Small intestine (tissue), 7 donors: ENCODE data around the gene MAST4. TPM values are rescaled to one million over a fixed set of nuclear protein-coding genes. Genes with fewer than 3 reads are reported as not detected.

ENCODE experiments used
- DNase-seq, 2 donors: peaks; one replicate each; pipeline versions ENCODE4 v3.0.0 to v3.0.0-alpha.2; 2013
- FAIRE-seq: peaks from 2 replicates; lab custom pipeline; 2012; peaks lifted over from hg19 to GRCh38; lab: Jason Lieb, UNC
- H3K27ac ChIP-seq, 3 donors: one replicate each; pipeline ENCODE4 v1.5.1; 2013; ENCODE audit warnings: low read length in 2 of 3, mild to moderate bottlenecking in 2 of 3, control low read depth in 1 of 3, inconsistent platforms in 1 of 3, low read depth in 1 of 3, moderate library complexity in 1 of 3
- H3K27me3 ChIP-seq, 3 donors: one replicate each; pipeline ENCODE4 v1.6.1; 2013; ENCODE audit warnings: low read length in 3 of 3, inconsistent platforms in 1 of 3; ENCODE audit not compliant: control insufficient read depth in 3 of 3, insufficient read depth in 3 of 3
- H3K36me3 ChIP-seq, 3 donors: one replicate each; pipeline ENCODE4 v1.6.1; 2013; ENCODE audit warnings: low read length in 3 of 3, inconsistent platforms in 1 of 3, low read depth in 1 of 3, mild to moderate bottlenecking in 1 of 3, moderate library complexity in 1 of 3; ENCODE audit not compliant: control insufficient read depth in 3 of 3, insufficient read depth in 2 of 3
- H3K4me1 ChIP-seq, 3 donors: one replicate each; pipeline ENCODE4 v1.6.1; 2013; ENCODE audit warnings: low read length in 2 of 3, inconsistent platforms in 1 of 3, low read depth in 1 of 3, mild to moderate bottlenecking in 1 of 3, moderate library complexity in 1 of 3; ENCODE audit not compliant: control insufficient read depth in 3 of 3, insufficient read depth in 2 of 3
- H3K4me3 ChIP-seq, 3 donors: one replicate each; pipeline ENCODE4 v1.5.1; 2013; ENCODE audit warnings: low read length in 3 of 3, control low read depth in 1 of 3, inconsistent platforms in 1 of 3, low read depth in 1 of 3, mild to moderate bottlenecking in 1 of 3, moderate library complexity in 1 of 3
- H3K9me3 ChIP-seq, 2 donors: one replicate each; pipeline ENCODE4 v1.6.1; 2013; ENCODE audit warnings: low read depth in 1 of 2, low read length in 1 of 2; ENCODE audit not compliant: control insufficient read depth in 2 of 2, insufficient read depth in 1 of 2
- WGBS, 3 donors: extraction: QIAGEN DNeasy Blood & Tissue Kit; methylation state at CpG; one replicate each; pipeline ENCODE4 v1.1.7; 2013; 5-methylcytosine and 5-hydroxymethylcytosine counted together
- polyA plus RNA-seq, 4 donors: library from polyadenylated mRNA; stranded (reverse) in 3 of 4; unstranded in 1 of 4; fragments of 200-250 nt in 3 of 4; fragments of 120-200 nt in 1 of 4; gene quantifications; one replicate each; pipeline versions ENCODE4 v1.2.1 to v1.2.3, GENCODE V29; 2013
- donor health status: healthy with polysubstance abuse.
- donor health status: control.
- donor health status: control.
- donor health status: Bipolar disorder and iron deficiency.
- donor health status: healthy.

Gene MAST4
- polyA plus RNA-seq, 4 donors: 3.0 to 16.4 (median 4.5) TPM

DNA sequence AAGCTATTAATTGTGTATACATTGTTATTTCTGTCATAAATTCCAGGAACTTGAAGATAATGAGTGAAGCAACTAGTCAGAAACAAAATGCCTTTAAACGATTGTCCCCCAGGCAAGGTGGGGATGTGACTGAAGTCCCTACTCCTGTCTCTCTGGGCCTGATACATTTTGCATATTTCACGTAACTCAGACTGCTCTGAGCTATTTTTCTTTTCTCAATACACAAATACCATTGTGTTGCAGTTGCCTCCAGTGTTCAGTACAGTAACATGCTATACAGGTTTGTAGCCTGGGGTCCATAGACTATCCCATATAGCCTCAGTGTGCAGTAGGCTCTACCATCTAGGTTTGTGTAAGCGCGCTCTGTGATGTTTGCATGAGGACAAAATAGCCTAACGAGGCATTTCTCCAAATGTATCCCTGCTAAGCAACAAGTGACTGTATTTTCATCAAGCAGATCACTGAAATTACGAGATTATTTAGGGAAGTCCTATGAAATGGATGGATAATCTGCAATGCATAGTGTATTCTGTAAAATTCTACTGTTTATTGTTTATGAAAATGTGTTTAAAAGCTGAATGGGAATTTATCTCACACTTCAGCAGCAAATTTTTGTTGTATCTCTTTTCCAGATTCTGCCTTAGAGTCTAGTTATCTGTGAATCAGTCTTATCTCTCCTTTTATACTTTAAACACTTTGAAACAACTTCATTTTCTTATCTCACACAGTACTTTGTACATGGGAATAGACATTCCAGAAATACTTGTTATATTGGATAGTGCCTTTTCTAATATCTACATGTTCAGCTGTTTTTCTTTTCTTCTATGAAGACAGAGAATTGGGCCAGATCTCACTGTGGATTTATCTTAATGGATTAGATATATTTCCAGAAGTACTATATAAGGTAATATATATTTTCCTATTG, 449.9 kb downstream of the MAST4 start:
- 86 to 88% (median 86%) methylated on average over 6 of the region's 6 CpGs for WGBS, 3 donors
- H3K4me1 ChIP-seq: peaks cover 5 to 34% (median 13%) of the 10 kb centered on the region in 3 donors

GRCh38 chr5:67047160-67047559, 451.0 kb downstream of the MAST4 start:
- peak overlapping the region in 2 of 3 donors; percentile 19 to 48 for H3K27ac ChIP-seq
- peaks cover 5 to 41% (median 13%) of the 10 kb centered on the region in 3 donors for H3K4me1 ChIP-seq
- H3K9me3 ChIP-seq: no peaks in the 10 kb centered on the region
- DNase-seq (peak in 1 of 2 donors; percentile 54), FAIRE-seq (no peak)
- no peaks in the 10 kb centered on the region for H3K27me3 ChIP-seq
- no peak overlapping the region for H3K4me3 ChIP-seq
- peaks cover 0 to 2% (median 0%) of the 10 kb centered on the region in 3 donors for H3K36me3 ChIP-seq
- 27 to 65% (median 38%) methylated on average over 1 of the region's 1 CpG for WGBS, 3 donors

More for the DNA sequence above, 449.9 kb downstream of the MAST4 start:
- Histone ChIP-seq H3K9me3 (no peaks in the 10 kb centered on the region), H3K27ac (no peak overlapping the region), H3K27me3 (no peaks in the 10 kb centered on the region), H3K4me3 (no peak overlapping the region), H3K36me3 (peaks cover 0 to 2% (median 0%) of the 10 kb centered on the region in 3 donors)
- no peak for FAIRE-seq
- no peak for DNase-seq

DNA sequence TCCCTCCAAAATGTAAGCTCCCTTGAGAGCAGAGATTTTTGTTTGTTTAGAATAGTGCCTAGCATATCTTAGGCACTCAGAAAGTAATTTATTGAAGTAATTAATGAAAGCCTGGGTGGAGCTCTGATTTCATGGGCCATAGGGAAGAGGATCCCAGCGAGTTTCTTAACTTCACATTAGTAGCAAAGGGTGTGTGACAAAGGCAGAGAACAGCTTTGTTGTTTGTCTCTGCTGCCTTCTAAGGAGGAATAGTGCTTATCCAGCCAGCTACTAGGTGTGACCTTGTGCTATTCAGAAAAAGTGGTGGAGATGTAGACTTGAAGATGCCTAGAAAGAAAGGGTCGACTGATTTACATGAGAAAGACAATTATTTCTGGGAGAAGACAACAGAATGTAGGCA, 451.4 kb downstream of the MAST4 start:
- Histone ChIP-seq H3K4me3 (no peak overlapping the region), H3K4me1 (peaks cover 5 to 41% (median 13%) of the 10 kb centered on the region in 3 donors), H3K27me3 (no peaks in the 10 kb centered on the region), H3K9me3 (no peaks in the 10 kb centered on the region), H3K27ac (peak overlapping the region in 2 of 3 donors; percentile 19 to 48), H3K36me3 (peaks cover 0 to 2% (median 0%) of the 10 kb centered on the region in 3 donors)
- WGBS, 3 donors: 22 to 62% (median 42%) methylated on average over 2 of the region's 2 CpGs
- peak in 1 of 2 donors; percentile 54 for DNase-seq
- FAIRE-seq: no peak

- WGBS, 3 donors: 17 to 61% (median 41%) methylated on average over 4 of the region's 4 CpGs
Observed at GRCh38 chr5:67050125-67050524, 453.9 kb downstream of the MAST4 start.

DNA sequence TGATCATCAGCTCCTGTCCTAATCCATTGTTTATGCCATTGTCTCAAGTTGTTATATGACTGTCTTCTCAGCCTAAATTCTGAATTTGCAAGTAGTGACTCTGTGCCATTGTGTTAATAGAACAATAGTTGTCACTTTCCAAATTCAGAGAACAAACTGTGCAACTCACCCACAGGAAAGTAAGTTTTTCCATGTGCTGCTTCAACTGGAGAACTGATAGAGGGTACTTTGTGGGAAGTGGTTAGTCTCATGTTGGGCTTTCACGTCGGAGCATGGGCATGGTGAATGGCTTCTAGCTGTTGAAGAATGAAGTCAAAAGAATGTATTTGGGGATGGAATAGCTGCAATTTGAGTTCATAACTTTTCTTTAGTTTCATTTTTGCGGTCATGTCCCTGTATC, 454.4 kb downstream of the MAST4 start:
- H3K27me3 ChIP-seq: no peaks in the 10 kb centered on the region
- peaks cover 5 to 37% (median 13%) of the 10 kb centered on the region in 3 donors for H3K4me1 ChIP-seq
- DNase-seq: no peak
- no peaks in the 10 kb centered on the region for H3K9me3 ChIP-seq
- peaks cover 0 to 2% (median 0%) of the 10 kb centered on the region in 3 donors for H3K36me3 ChIP-seq
- H3K4me3 ChIP-seq: no peak overlapping the region
- peak overlapping the region; percentile 54 to 68 (median 58) for H3K27ac ChIP-seq
- FAIRE-seq: no peak
- 19 to 49% (median 48%) methylated on average over 3 of the region's 3 CpGs for WGBS, 3 donors

More at GRCh38 chr5:67050125-67050524, 453.9 kb downstream of the MAST4 start:
- FAIRE-seq: no peak
- Histone ChIP-seq H3K4me3 (no peak overlapping the region), H3K9me3 (no peaks in the 10 kb centered on the region), H3K36me3 (peaks cover 0 to 2% (median 0%) of the 10 kb centered on the region in 3 donors), H3K4me1 (peaks cover 5 to 37% (median 13%) of the 10 kb centered on the region in 3 donors), H3K27me3 (no peaks in the 10 kb centered on the region), H3K27ac (peak overlapping the region; percentile 54 to 68 (median 58))
- DNase-seq: peak; percentile 71 to 74

DNA sequence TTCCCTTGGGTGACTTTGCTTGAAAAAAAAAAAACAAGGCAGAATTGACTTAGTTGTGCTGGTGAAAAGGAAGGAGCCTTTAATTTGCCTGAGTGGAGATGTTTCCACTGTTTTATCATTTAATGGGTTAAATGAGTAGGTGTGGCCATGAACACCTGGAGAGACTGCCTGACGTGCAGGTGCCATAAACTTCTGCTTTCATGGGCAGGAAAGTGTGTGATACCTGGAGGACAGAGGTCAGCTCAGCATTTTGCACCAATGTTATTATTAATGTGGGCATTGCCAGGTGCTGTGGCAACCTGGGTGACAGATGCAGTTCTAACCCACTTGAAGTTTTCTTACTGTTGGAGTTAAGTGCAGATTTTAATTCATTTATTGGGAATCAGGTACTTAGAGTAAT, 455.0 kb downstream of the MAST4 start:
- FAIRE-seq (no peak), DNase-seq (peak; percentile 91 to 94)
- H3K9me3 ChIP-seq: no peaks in the 10 kb centered on the region
- H3K4me3 ChIP-seq: no peak overlapping the region
- no peaks in the 10 kb centered on the region for H3K27me3 ChIP-seq
- peaks cover 0 to 2% (median 0%) of the 10 kb centered on the region in 3 donors for H3K36me3 ChIP-seq
- H3K27ac ChIP-seq: peak overlapping the region; percentile 54 to 68 (median 58)
- peaks cover 5 to 37% (median 8%) of the 10 kb centered on the region in 3 donors for H3K4me1 ChIP-seq
- WGBS, 3 donors: 3 to 47% (median 23%) methylated on average over 1 of the region's 1 CpG

- DNase-seq (no peak), FAIRE-seq (no peak)
- Histone ChIP-seq H3K4me3 (no peak overlapping the region), H3K4me1 (peaks cover 3 to 31% (median 8%) of the 10 kb centered on the region in 3 donors), H3K9me3 (no peaks in the 10 kb centered on the region), H3K27ac (peak overlapping the region in 1 of 3 donors; percentile 54), H3K36me3 (peaks cover 0 to 6% (median 0%) of the 10 kb centered on the region in 3 donors), H3K27me3 (no peaks in the 10 kb centered on the region)
- WGBS, 3 donors: 20 to 67% (median 34%) methylated on average over 1 of the region's 1 CpG
Observed at GRCh38 chr5:67052034-67052433, 455.8 kb downstream of the MAST4 start.

- Histone ChIP-seq H3K4me1 (peaks cover 0 to 23% (median 3%) of the 10 kb centered on the region in 3 donors), H3K9me3 (no peaks in the 10 kb centered on the region), H3K27ac (no peak overlapping the region), H3K36me3 (peaks cover 0 to 4% (median 0%) of the 10 kb centered on the region in 3 donors), H3K27me3 (no peaks in the 10 kb centered on the region), H3K4me3 (no peak overlapping the region)
- FAIRE-seq (no peak), DNase-seq (no peak)
- 70 to 87% (median 71%) methylated on average over 1 of the region's 1 CpG for WGBS, 3 donors
Observed at GRCh38 chr5:67053229-67053628, 457.0 kb downstream of the MAST4 start.
